BJ (cell line): ENCODE results near the gene GABRG2. TPM values are rescaled to one million over a fixed set of nuclear protein-coding genes. Genes with fewer than 3 reads are reported as not detected.

Experiments used
- CTCF ChIA-PET: fragments of 350-600 bp; formaldehyde crosslinking; extraction: SDS; loops from one replicate; lab custom pipeline; 2021; ENCODE audit warnings: antibody characterized with exemption, inconsistent platforms; lab: Yijun Ruan, JAX
- POLR2A ChIA-PET: fragments of 300-600 bp; sonication (Branson Sonifier 250); formaldehyde crosslinking; extraction: SDS; loops from one replicate; lab custom pipeline; 2021; ENCODE audit warnings: antibody characterized with exemption; lab: Charles Lee
- DNase-seq: peaks from one replicate; pipeline ENCODE4 v3.0.0-alpha.2; 2011; ENCODE audit warnings: low read depth
- H3K27me3 ChIP-seq: 2 replicates; pipeline ENCODE4 v1.6.0; 2011; ENCODE audit warnings: low read length; ENCODE audit not compliant: control insufficient read depth, insufficient read depth
- H3K36me3 ChIP-seq: 2 replicates; pipeline ENCODE4 v1.5.1; 2011; ENCODE audit warnings: low read length; ENCODE audit not compliant: control insufficient read depth, insufficient read depth
- H3K4me3 ChIP-seq: 2 replicates; pipeline ENCODE4 v1.5.1; 2011; ENCODE audit warnings: low read depth, mild to moderate bottlenecking, control low read depth, low read length
- polyA minus RNA-seq: library from RNA; depleted of rRNA, polyadenylated mRNA; stranded (reverse); fragments of >200 nt; gene quantifications from 2 replicates; pipeline ENCODE4 v1.2.3, GENCODE V29; 2011; rRNA and poly(A)+ RNA removed
- polyA plus RNA-seq: library from polyadenylated mRNA; depleted of rRNA; stranded (reverse); fragments of >200 nt; gene quantifications from 2 replicates; pipeline ENCODE4 v1.2.3, GENCODE V29; 2011; rRNA removed
- TF ChIP-seq, protein P1 (sequence below): IDR thresholded peaks from 2 replicates; pipeline ENCODE4 v1.5.1; 2011; ENCODE audit warnings: low read depth, mild to moderate bottlenecking, control low read depth, inconsistent platforms, low read length, moderate library complexity; ENCODE audit not compliant: insufficient read depth

Gene GABRG2
- polyA plus RNA-seq (not detected in 2 replicates), polyA minus RNA-seq (not detected in 2 replicates)

DNA sequence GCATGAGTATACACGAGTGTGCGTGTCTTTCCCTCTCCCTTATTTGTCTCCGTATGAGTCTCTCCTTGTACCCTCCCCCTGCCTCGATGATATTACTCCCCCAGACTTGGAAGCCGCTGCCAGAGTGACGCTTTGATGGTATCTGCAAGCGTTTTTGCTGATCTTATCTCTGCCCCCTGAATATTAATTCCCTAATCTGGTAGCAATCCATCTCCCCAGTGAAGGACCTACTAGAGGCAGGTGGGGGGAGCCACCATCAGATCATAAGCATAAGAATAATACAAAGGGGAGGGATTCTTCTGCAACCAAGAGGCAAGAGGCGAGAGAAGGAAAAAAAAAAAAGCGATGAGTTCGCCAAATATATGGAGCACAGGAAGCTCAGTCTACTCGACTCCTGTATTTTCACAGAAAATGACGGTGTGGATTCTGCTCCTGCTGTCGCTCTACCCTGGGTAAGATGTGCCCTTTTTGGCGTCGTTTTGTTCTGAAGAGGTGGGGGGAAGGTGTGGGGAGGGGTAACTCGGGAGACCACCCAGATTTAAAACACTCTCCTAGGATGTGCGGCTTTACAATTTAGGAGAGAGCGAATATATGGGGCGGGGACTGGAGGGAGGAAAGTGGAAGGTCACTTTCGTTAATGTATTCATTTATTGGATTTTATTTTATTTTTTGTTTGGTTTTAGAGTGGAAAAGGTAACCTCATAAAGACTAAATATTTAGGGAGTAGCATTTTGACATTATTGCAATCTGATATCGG, at the start of gene GABRG2:
Gene GABRG2, plus strand, starts transcription at position 119 of the 757 bp plus-strand sequence. Its CDS starts 227 bp downstream, at position 346.
- POLR2A ChIA-PET, result no interaction called here
- Histone ChIP-seq H3K27me3 (no peaks in the 10 kb centered on the region), H3K36me3 (no peaks in the 10 kb centered on the region), H3K4me3 (no peak within 1 kb of the TSS)
- TF ChIP-seq, protein P1, sequence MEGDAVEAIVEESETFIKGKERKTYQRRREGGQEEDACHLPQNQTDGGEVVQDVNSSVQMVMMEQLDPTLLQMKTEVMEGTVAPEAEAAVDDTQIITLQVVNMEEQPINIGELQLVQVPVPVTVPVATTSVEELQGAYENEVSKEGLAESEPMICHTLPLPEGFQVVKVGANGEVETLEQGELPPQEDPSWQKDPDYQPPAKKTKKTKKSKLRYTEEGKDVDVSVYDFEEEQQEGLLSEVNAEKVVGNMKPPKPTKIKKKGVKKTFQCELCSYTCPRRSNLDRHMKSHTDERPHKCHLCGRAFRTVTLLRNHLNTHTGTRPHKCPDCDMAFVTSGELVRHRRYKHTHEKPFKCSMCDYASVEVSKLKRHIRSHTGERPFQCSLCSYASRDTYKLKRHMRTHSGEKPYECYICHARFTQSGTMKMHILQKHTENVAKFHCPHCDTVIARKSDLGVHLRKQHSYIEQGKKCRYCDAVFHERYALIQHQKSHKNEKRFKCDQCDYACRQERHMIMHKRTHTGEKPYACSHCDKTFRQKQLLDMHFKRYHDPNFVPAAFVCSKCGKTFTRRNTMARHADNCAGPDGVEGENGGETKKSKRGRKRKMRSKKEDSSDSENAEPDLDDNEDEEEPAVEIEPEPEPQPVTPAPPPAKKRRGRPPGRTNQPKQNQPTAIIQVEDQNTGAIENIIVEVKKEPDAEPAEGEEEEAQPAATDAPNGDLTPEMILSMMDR, result no peak
- no peak for DNase-seq
- CTCF ChIA-PET, result no interaction called here

DNA sequence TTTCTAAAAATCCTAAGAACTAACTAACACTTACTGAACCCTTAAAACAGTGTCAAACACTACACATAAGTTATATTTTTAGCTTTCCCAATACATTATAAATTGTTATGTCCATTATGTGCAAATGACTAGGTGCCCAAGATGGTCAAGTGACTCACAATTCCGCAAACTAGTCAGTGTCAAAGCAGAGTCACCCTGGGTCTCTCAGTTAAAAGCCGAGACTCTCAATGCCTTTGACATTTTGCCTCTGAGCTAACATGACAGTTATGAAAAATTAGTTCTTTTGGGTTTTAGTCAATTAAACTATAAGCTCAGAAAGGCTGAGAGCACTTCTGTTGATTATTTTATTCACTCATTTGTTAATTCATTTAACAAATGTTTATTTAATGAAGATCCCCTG, 42.3 kb upstream of the GABRG2 start:
- ChIA-PET CTCF (interaction anchor here (1.2 kb wide), 1 partner anchor 9 kb away, joined by 3 read pairs; no protein-coding TSS in a partner anchor), POLR2A (no interaction called here)
- no peaks in the 10 kb centered on the region for H3K36me3 ChIP-seq
- DNase-seq, result no peak
- no peaks in the 10 kb centered on the region for H3K27me3 ChIP-seq
- H3K4me3 ChIP-seq, result no peak overlapping the region
- TF ChIP-seq, protein P1, result no peak

DNA sequence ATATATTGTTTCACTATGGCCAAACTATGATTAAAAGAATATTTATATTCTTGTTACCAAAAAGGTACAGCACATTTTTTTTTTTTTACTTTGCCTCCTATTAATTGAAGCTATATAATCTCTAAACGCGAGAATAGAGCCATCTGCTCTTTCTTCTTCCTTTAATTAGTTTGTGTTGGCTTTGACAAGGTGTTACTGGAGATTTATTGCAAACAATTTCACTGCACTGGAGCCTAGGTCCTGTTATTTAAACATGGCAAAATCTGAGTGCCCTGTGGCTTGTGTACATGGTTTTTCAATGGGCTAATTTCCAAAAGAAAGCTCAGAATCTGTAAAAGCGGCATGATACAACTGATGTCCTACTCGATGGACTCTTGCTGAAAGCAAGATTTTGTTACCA, 40.8 kb upstream of the GABRG2 start:
- DNase-seq, result no peak
- Histone ChIP-seq H3K4me3 (no peak overlapping the region), H3K27me3 (no peaks in the 10 kb centered on the region), H3K36me3 (no peaks in the 10 kb centered on the region)
- ChIA-PET POLR2A (no interaction called here), CTCF (no interaction called here)
- TF ChIP-seq, protein P1, result no peak

DNA sequence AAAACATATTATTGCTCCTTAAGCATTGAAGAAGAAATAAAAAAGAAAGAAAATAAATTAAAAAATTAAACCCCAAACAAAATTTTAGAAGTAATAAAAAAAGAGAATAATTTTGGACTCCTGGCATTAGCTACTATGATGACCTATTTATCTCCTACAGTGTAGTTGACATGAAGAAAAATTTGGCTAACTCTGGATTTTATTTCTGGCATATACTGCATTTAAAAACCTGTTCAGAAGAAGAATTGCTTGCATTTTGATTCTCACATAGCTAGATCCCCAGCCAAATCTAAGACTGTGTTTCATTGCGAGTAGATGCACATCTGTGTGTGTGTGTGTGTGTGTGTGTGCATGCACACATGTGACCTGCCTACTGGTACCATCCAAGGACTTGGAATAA, 30.1 kb upstream of the GABRG2 start:
- H3K36me3 ChIP-seq, result no peaks in the 10 kb centered on the region
- DNase-seq, result no peak
- POLR2A ChIA-PET, result no interaction called here
- no peak overlapping the region for H3K4me3 ChIP-seq
- CTCF ChIA-PET, result no interaction called here
- no peaks in the 10 kb centered on the region for H3K27me3 ChIP-seq
- TF ChIP-seq, protein P1, result no peak

DNA sequence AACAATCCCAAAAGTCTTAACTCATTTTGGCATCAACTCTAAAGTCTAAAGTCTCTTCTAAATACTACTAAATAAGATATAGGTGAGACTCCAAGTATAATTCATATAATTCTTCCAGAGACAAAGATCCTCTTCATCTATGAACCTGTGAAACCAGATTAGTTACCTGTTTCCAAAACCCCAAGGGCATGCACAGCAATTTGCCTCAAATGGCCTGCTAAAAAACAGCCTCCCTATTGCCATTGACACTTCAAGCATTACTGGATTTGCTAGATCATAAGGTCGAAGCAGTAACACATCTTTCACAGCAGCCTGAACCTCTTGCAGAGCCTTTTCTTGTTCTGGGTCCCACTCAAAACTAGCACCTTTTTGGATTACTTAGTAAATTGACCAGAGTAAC, 20.3 kb upstream of the GABRG2 start:
- Histone ChIP-seq H3K4me3 (no peak overlapping the region), H3K27me3 (no peaks in the 10 kb centered on the region), H3K36me3 (no peaks in the 10 kb centered on the region)
- TF ChIP-seq, protein P1, result no peak
- ChIA-PET POLR2A (no interaction called here), CTCF (no interaction called here)
- no peak for DNase-seq
